Fibroblast of peridontal ligament (primary cell): ENCODE measurements around the gene DNAJB1.

Experiments used
- DNase-seq: peaks from one replicate; pipeline ENCODE4 v3.0.0-alpha.2; 2010; ENCODE audit errors: extremely low read depth

The DNAJB1 gene

DNA sequence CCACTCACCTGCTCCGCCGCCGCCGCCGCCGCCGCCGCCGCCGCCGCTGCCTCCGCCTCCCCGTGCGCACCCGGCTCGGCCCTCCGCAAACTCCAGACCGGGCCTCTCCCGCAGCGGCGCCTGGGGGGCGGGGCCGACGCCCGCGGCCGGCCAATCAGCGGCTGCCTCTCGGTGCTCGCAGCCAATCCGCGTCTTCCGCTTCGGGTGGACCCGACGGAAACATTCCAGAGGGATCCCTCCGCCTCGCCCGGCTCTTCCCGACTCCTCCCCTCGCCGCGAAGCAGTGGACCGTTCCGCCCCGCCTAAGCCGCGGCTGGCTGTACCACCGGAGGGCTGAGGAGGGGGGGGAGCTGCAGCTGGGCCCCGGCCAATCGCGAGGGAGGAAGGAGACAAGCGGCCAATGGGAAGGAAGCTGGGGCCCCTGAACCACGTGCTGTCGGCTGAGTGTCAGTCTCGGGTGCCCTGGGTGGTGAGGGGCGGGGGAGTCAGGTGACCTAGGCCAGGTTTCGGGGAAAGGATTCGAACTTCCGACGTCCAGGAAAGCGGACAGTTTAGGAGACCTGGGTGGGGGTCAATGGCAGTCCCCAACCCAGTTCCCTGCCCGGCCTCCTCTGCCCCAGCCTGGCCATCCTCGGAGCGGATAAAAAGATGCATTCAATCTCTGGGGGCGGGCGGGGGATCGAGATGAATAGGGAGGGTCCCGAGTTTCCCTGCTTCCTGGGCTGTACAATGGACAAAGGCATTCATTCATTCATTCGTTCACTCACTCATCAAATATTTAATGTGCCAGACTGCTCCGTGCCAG is 22.0 kb downstream of the DNAJB1 start, which contains the start of gene GIPC1:
Gene GIPC1 (minus strand): TSS at position 99 of the 805 bp plus-strand sequence. CDS start 13,151 bp downstream, outside the sequence.
- DNase-seq = peak; percentile 97

GRCh38 chr19:14495672-14496028 is 22.5 kb downstream of the DNAJB1 start:
- DNase-seq = no peak

DNA sequence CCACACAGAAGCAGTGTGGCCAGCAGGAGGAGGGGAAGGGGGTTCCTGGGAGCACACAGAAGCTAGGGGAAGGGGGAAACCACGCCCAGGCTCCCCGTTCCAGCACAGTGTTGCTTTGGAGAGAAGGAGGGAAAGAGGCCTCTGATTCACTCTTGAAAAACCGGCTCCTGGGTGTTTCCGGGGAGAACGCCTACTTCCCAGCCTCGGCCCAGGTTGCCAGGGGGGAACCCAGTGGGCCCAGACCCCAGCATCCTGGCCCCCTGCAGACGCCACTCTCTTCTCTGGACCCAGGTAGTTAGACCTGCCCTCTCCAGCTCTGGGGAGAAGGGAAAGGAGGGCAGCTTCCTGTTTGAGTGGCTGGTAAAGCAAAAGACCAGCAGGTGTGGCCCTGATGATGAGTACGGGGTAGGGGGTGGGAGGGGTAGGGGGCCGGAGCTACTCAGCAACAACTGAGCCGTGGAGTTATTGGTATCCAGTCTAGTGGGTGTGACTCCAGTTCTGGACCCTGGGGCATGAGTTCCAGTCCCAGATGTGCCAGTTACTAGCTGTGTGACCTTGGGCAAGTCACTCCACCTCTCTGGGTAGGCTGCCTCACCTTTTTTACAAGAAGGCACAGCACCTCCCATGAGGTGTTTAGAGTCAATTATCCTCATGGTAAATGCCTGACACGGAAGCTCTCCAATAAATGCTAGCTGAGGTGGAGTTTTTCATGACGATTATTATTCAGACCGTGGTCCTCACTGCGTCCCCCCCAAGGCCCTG is 23.1 kb downstream of the DNAJB1 start:
- DNase-seq = no peak

- no peak for DNase-seq
Measured at GRCh38 chr19:14494411-14494810, 23.8 kb downstream of the DNAJB1 start.

DNA sequence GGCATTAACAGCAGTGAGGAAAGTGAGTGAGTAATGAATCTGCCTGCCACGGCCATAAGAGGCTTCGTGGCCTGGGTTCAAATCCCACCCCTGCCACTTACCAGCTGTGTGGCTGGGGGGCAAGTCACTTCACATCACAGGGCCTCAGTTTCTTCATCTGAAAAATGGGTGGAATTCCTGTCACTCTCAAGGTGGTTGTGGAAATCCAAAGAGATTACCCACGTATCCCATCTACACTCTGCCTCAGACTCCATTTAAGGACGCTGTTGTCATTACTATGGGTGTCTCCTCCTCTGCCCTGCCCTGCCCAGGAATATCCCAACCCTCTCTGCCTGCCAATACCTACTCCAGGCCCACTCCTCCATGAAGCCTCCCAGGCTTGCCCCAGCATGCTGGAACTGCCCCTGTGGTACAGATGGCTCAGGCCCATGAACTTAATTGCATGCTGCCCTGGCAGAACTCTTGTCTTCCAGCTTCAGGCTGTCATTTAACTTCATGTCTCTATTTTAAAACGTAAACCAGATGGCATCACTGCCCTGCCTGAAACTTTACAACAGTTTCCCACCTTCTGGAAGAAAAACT is 25.4 kb downstream of the DNAJB1 start:
- DNase-seq = no peak

DNA sequence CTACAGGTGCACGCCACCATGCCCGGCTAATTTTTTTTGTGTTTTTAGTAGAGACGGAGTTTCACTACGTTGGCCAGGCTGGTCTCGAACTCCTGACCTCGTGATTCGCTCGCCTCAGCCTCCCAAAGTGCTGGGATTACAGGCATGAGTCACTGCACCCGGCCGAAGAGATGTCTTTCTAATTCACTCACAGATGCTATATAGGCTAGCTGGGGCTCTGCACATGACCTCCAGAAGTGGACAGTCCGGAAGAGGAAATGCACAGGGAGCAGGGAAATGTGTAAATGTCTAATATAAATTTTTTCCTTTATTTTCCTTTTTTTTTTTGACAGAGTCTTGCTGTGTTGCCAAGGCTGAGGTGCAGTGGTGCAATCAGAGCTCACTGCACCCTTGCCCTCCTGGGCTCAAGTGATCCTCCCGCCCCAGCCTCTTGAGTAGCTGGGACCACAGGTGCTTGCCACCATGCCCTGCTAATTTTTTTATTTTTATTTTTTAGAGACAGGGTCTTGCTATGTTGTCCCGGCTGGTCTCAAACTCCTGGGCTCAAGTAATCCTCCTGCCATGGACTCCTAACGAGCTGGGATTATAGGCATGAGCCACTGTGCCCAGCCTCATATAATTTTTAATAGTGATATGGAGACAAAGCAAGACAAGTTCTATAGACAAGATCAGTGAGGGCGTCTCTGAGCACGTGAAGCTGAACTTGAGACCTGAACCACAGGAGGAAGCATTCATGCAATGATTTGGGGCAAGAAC is 30.6 kb downstream of the DNAJB1 start:
- no peak for DNase-seq

DNA sequence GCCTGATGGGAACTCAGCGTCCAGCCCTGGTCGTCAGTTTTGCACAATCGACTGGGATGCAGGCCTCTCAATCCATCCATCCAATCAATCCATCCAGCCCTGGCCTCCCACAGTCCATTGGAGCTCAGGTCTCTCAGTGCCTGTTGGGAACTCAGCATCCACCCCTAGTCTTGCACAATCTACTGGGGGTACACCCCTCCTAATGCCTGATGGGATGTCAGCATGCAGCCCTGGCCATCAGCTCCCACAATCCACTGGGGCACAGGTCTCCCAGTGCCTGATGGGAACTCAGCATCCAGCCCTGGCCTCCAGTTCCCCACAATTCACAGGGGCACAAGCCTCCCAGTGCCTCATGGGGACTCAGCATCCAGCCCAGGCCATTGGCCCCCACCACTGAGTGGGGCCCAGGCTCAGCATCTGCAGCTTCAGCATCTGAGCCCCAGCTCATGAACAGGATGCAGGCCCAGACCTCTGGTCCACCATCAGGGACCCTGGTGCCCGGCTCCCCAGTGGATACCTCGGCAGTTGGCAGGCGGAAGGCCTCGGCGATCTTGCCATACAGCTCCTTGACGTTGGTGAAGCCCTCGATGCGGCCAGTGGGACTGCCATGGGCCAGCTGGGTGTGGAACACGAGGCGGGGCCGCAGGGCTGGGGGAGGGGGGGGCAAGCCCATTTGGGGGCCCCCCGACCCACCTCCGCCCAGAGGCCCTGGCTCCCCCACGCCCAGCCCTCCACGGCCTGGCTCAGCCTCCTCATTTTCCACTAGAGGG is 35.8 kb downstream of the DNAJB1 start:
- no peak for DNase-seq

DNA sequence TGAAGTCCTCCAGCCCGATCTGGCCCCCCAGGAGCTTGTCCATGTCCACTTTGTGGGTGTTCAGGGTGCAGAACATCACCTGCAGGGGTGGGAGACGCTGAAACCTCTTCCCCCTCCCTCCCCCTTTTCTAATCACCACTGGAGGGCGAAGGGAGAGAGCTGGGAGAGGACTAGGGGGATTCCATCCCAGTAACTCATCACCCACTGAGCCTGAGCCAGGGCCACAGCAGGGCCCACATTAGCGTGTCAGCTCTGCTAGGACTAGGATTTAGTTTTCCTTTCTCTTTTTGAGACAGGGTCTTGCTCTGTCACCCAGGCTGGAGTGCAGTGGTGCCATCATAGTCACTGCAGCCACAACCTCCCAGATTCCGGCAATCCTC is 37.5 kb downstream of the DNAJB1 start:
- peak; percentile 39 for DNase-seq

GRCh38 chr19:14479975-14480699 is 38.1 kb downstream of the DNAJB1 start:
- DNase-seq = no peak

DNA sequence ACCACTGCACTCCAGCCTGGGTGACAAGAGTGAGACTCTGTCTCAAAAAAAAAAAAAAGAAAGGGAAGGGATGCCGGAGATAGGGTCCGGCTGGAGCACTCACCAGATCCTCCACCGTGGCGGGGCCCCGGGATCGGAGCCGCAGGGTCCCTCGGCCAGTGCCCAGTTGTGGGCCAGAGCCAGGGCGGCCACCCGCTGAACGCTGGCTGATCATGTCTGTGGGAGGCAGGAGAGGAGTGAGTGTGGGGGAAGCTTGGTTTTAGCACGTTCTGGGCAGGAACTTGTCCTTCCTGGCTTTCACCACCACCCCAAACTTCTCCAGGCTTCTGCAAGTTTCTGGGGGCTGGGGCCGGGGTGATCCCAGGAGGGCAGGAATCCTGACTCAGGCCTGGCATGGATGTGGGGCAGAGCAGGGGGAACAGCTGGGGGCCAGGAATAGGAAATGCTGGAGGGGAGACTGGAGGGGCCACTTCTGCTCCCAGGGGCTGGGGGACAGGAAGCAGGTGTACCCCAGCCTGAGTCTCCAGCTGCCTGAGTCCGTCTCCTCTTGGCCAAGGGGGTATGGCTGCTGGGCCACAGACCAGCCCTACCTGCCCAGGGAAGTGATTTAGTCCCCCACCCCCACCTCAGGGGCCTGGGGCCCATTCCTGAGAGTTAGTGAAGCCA is 38.8 kb downstream of the DNAJB1 start:
- DNase-seq = no peak

GRCh38 chr19:14478113-14478545 is 40.1 kb downstream of the DNAJB1 start:
- DNase-seq = no peak

DNA sequence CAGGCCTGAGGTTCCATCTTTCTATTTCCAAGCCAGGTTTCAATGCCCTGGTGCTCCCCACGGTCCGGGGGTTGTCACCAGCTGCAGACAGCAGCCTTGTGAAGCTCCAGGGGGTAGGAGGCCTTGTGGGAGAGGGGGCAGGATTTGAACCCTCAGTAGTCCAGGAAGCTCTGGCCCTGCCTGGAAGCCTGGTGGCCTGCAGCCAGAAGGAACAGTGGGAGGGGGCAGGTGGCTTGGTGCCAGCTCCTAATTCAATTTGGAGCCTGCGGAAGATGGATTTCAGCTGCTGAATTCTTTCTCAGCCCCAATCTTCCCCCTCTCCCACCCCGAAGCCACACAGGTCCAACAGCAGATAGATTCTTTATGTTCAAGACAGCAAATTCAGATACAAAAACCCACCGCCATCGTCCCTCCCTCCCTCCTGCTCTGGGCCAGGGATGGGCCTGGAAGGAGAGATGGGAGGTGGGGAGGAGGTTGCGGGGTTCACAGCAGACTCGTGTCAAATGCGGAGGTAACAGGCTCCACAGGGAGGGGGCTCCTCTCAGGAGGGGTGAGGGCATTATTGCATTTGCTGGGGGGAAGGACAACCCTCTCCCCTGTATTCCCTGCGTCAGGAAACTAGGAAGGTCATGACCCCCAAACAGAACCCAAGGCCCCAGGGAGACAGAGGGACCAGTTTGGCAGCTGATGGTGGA is 40.6 kb downstream of the DNAJB1 start:
- DNase-seq = no peak

DNA sequence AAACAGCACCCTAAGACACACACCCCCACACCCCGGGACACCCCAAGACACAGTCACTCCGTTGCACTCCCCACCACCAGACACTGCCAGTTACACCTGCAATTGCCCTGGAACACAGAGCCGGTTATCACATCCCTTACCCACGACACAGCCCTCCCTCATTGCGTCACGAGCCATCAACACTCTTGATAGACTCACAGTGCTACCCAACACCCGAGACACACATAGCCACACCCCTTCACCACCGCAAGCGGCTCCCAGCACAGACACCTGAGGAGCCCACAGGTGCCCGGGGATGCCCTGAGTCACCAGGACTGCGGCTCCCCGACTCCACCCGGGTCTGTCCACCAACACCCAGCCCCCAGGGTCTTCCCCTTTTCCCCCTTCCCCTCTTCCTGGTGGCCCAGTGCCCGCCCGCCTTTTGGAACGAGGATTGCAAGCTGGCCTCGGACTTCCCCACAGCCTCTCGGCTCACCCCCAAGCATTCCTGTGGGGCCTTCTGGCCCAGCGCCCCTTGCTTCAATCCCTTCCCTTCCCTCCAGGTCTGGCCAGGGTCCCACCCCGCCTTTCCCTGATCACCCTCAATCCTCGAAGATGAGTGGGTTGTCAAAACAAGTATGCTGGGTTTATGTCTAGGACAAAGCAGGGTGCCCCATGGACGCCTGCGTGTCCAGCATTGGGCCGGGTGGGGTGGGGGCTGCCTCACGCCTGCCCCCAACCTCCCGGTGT is 41.4 kb downstream of the DNAJB1 start:
- DNase-seq = peak; percentile 57

- DNase-seq = no peak
Measured at GRCh38 chr19:14476327-14476672, 41.9 kb downstream of the DNAJB1 start.

GRCh38 chr19:14475251-14476073 is 42.7 kb downstream of the DNAJB1 start, which contains the start of gene PTGER1:
TSS of gene PTGER1 (minus strand) at chr19:14475354. CDS start at chr19:14474320, 1,034 bp downstream.
- DNase-seq = no peak

- no peak for DNase-seq
Measured at GRCh38 chr19:14474827-14475226, 43.4 kb downstream of the DNAJB1 start.

- DNase-seq = no peak
Measured at GRCh38 chr19:14473978-14474578, 44.1 kb downstream of the DNAJB1 start.
